Stimulated activated CD8-positive, alpha-beta memory T cell treated with anti-CD3 and anti-CD28 coated beads, Interleukin-7, amount 100 ng/mL, for 4 hours (primary cell): Measurements from ENCODE around the gene TSC2.
"Not testable (repeated sequence)": the region's sequence is repeated elsewhere in the genome, so short reads cannot be mapped to it uniquely, and the experiment has no call there.

Experiments used
- DNase-seq, 2 donors: peaks; one replicate each; pipeline ENCODE4 v3.0.0-alpha.2; 2020; ENCODE audit warnings: low read depth in 2 of 2

Gene TSC2

DNA sequence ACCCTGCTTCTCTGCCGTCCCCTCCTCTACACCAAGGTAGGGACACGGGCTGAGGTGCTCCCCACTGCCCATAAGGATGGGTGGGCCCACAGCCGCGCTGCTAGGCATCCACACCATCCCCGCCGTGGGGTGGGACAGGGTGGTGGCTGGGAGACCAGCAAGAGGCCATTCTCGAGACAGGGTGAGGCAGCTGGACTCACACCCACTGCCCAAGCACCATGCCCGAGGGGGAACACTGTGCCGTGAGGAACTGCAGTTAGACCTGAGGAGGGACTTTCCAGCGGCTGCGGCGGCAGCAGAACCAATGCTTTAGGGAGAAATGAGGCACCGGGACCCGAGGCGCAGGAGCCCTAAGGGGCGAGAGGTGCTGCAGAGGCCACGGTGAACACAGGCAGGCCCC lies 74.6 kb downstream of the TSC2 start:
- no peak for DNase-seq

DNA sequence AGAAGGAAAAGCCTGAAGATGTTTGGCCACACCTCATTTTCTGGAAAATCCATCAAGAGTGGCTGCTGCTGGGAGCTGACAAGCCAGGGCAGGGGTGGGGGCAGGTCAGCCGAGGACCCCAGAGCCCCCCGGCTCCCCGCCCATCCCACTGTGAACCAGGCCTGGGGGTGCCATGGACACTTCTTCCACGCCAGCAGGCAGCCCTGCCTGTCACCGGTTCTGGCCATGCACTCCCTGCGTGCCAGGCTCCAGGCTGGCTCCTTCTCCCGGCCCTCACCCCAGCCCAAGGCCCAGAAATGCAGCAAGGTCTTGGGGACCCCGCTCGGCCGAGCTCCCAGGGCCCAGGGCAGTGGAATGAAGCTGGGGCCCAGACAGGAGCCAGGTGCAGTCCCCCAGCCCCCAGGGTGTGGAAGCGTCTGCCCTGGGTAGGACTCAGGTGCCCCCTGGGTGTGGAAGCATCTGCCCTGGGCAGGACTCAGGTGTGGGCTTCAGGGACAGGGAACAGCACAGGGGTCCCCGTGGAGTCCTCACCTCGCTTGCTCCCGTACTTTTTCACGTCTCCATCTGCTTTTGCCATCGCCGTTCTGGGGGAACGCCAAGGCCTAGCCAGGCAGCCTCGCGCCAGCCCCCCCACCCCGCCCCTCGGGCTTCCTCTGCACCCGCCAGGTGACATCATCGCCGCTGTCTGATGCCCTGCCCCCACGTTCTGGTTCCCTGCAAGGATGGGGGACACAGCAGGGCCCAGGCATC lies 75.3 kb downstream of the TSC2 start:
- not testable (repeated sequence) for DNase-seq

DNA sequence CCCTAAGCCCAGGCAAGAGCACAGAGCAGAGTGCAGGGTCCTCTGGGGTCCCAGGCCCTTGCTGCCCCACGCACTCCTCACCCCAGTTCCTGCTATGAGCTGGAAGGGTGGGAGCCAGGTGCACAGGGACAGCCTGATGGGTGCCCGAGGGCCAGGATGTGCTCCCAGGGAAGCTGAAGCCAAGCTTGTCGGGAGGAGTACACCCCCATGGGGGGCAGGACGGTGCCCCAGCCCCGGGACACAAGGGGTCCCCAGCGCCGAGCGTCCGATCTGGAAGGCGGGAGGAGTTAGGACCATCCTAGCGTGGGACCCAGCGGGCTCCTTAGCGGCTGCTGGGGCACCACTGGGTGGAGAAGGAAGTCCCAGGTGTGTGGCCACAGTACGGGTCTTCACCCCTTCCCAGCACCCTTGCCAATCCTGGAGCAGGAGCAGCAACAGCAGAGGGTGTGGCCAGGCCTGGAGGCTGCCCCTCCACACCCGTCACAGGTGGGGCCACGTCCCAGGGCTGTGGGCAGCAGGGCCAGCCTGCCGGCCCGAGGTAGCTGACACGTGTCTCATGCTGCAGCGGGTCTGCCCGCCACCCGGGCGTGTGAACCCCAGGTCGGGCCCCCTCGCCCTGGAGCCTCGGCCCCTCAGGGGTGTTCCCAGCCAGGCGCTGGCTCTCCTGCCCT lies 76.1 kb downstream of the TSC2 start:
- DNase-seq: not testable (repeated sequence)

DNA sequence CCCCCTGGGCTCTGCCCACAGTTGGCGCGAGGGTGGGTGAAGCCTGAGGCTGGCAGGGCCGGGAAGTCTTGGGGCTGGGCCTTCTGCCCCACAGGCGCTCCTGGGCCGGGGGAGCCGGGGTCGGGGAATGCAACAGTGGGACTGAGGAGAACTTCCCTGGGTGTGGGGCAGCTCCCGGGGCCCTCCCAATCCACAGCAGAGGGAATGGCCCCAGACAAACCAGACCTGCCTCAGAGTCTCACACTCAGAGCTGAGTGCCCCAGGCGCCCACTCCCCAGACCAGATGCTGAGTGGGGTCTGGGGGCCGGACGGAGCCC lies 76.5 kb downstream of the TSC2 start:
- DNase-seq: not testable (repeated sequence)

DNA sequence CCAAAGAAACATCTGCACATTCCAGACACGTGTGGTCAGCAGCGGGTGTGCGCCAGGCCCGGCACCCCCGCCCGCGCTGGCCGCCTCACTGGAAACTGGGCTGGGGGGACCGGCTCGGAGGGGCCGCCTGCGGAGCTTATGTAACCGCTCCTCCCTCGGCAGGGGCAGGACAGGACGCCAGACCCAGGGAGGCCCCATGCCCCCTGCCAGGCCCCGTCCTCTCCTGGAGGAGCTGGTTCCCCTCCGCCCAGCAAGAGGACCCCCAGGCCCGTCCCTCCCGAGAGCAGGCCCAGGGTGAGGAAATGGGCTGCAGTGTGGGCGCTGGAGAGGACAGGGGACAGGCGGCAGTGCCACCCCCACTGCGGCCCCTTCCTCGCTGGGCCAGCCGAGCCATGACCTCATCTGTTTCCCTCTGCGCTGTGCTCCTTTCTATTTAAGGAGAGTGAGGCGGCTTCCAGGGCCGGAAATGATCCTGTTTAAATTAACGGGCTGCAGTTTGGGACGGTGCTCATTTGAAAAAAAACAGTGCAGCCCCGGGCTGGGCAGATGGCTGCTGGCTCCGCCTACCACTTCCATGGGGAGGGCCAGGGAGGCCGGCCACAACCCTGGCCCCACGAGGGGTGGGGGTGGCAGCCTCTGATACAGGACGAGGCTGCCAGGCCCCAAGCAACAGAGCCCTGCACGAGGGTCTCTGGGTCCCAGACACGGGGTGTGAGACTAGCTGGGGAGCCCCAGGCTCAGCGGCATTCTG lies 77.1 kb downstream of the TSC2 start:
- DNase-seq: not testable (repeated sequence)

DNA sequence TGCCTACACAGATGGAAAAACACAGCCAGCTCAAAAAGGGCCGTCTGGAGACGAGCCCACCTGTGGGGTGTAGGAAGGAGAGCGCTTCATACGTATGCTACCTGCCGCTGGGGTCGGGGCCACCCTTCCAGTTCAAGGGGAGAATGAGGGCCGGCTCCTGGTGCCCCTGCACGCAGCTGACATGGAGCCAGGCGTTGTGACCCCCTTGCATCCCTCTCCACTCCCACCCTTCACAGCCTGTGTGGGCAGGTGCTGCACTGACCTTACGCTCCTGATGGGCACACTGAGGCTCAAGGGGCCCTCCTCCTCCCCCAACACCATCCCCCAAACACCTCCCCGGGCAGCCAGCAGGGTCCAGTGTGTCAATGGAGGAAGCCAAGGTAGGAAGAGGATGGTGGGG lies 77.8 kb downstream of the TSC2 start:
- DNase-seq: not testable (repeated sequence)

DNA sequence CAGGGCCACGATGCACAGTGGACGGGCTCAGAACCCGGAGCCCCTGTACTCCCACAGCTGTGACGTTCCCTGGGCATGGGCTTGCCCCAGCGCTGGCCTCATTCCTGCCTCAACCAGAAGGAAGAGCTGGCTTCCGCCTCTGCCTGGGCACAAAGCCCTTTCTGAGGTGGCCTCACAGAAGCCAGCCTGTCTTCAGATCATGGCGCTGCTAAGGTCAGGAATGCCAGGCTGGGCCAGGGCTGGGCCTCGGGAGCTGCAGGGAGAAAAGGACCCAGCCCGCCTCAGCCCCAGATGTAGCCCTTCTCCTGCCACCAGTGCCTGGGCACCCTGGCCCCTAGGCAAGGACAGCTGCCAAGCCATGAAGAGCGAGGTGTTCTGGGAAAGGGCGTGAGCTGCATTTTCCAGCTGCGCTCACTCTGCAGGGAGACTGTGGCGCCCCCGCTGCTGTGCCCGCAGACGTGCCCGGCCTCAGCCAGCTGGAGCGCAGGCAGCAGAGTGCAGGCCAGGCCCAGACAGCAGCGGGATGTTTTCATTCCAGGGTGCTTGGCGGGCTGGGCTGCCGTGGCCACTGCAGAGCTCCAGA lies 78.5 kb downstream of the TSC2 start:
- not testable (repeated sequence) for DNase-seq

DNA sequence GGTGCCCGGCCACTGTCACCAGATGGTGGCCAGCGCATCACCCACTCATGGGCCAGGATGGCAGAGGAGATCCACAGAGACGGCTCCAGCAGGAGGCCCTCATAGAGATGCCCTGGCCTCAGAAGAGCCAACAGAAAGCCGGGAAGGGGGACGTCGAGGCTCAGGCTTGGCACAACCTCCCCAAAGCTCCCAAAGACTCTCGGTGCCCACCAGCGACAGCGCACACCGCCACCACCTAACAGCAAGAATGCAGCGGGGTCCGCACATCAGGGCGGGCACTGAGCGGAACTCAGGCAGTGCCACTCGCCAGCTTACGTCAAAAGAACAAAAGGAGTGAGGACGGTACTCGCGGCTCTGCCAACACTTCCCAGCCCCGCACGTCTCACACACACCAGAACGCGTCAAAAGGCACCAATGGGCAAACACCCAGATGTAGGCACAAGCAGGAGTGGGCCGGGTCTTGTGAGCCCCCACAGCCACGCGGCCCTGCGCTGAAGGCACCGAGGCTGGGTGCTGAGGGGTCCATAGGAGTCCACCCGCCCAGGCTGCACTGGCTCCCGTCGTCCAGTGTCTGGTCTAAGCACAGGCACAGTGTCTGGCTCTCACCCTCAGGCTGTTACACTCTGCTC lies 79.3 kb downstream of the TSC2 start:
- not testable (repeated sequence) for DNase-seq

DNA sequence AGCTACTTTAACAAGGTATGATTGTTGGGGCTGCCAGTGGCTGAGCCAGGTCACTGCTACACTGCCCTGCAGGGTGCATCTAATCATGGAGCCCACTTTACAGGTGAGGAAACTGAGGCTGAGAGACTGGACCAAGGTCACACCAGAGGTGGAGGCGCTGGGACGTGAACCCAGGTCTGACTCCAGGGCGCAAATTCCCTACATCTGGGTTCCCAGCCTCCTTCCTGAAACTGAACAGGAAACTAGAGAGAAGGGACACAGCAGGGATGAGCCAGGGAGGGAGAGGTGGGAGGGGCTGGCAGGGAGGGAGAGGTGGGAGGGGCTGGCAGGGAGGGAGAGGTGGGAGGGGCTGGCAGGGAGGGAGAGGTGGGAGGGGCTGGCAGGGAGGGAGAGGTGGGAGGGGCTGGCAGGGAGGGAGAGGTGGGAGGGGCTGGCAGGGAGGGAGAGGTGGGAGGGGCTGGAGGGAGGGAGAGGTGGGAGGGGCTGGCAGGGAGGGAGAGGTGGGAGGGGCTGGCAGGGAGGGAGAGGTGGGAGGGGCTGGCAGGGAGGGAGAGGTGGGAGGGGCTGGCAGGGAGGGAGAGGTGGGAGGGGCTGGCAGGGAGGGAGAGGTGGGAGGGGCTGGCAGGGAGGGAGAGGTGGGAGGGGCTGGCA lies 80.0 kb downstream of the TSC2 start:
- DNase-seq: not testable (repeated sequence)

DNA sequence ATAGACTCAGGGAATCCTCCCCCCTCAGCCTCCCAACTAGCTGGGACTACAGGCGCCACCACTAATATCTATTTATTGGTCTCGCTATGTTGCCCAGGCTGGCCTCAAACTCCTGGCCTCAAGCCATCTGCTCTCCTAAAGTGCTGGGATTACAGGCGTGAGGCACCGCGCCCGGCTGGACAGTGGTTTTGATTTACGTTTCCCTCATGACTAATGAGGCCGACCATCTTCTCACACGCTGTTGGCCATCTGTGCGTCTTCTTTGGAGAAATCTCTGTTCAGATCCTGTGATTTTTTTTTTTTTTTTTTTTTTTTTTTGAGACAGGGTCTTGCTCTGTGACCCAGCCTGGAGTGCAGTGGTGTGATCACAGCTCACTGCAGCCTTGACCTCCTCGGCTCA lies 81.5 kb downstream of the TSC2 start:
- DNase-seq: not testable (repeated sequence)

DNA sequence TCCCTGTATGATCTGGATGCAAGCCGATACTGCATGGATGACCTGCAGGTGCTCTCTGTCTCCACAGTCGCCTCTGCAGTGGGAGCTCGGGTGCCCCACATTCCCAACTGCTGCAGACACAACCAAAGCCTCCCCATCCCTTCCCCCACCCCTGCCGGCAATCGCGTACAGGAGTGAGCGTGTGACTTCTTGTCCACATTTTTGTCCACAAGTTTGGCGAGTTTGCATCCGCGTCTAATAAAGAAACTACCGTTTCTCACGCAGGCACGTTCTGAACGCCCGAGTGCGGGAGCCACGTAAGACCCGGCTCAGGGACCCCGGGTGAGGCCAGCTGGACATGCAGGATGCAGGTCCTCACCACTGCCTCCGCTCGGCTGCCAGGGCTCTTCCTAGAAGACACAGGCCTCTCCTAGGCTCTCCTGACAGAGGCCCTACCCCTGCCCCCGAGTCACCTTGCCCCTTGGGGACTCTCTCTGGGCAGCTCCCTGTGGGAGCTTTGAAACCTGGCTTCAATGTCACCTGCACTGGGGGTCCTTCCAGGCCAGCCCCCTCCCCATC lies 82.2 kb downstream of the TSC2 start:
- DNase-seq: not testable (repeated sequence)

DNA sequence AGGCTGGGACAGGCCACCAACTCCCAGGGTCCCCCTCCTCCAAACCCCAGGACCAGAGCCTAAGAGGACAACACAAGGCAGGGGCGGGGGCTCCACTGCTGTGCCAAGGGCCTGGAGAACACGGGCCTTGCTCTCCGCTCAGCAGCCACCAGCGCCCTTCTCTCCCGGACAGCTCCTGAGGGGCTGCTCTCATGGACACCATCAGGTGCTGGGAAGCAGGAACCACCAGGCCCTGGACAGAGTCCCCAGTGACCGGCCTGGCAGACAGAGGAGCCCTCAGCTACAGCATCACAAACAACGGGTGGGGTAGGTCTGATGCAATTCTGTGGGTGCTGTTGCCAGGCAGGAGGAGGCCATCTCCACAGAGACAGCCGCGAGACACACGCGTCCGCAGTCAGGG lies 86.0 kb downstream of the TSC2 start:
- DNase-seq: not testable (repeated sequence)

DNA sequence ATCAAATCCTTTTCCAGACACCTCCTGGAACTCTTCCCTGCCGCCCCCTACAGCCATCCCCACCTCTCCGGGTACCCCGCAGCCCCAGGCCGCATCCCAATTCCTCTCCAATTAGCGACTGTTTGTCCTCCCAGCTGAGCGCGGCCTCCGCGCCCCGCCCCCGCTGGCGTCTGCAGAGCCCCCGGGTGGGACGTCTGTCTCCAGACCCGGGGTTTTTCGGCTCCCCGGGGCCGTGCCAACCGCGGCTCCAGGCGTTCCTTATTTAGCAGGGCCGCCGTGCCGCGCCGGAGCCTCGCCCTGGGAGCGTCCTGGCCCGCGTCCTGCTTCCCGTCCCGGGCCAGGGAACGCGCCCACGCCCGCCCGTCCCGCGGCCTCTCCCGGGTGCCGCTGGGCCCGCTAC lies 87.3 kb downstream of the TSC2 start:
- not testable (repeated sequence) for DNase-seq

DNA sequence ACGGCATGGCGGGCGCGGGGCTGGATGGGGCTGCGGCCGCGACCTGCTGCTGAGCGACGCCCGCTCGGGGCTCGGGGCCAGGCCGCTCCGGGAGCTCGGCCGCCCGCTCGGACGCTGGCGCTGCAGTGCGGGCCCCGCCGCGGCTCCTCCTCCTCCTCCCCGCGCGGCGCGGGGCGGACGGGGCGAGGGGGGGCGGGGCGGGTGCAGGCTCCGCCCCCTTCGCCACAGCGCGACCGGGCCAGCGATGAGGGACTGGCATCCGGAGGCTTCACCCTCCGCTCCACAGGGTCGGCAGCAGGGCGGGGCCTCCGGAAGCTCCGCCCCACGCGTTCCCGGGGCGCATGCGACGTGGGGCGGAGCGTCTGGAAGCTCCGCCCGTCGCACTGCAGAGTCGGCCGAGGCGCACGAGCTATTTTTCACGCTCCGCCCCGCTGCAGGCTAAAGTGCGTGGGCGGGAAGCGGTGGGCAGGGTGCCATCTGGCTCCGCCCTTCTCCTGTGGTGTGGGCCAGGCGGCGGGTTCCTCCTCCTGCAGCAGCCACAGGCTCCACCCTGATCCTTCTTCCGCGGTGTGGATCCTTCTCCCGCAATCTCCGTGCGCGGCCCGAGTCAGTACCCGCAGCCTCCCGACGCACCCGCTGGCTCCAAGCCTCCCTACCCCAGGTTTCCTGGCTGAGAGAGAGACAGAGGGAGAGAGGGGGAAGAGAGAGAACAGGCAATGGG lies 88.1 kb downstream of the TSC2 start, which contains the start of gene PKD1:
Gene PKD1 (minus strand): TSS at position 129 of the 721 bp plus-strand sequence. CDS start 209 bp downstream, outside the sequence.
- DNase-seq: peak; percentile 93 to 96
